Activated CD8-positive, alpha-beta memory T cell treated with anti-CD3 and anti-CD28 coated beads, Interleukin-2, amount 50 U/mL, for 24 hours (primary cell): ENCODE measurements around the gene CGB3.

Experiments
- DNase-seq: peaks from one replicate; pipeline ENCODE4 v3.0.0-alpha.2; 2020; ENCODE audit errors: extremely low read depth

The CGB3 gene

GRCh38 chr19:48988286-48988685 is 35.8 kb downstream of the CGB3 start:
- no peak for DNase-seq

GRCh38 chr19:48987323-48987722 is 36.8 kb downstream of the CGB3 start:
- no peak for DNase-seq

- DNase-seq = no peak
Measured at GRCh38 chr19:48986211-48986610, 37.9 kb downstream of the CGB3 start.

GRCh38 chr19:48985711-48986110 is 38.4 kb downstream of the CGB3 start:
- no peak for DNase-seq

GRCh38 chr19:48982280-48982679 is 41.9 kb downstream of the CGB3 start:
- no peak for DNase-seq

- no peak for DNase-seq
Measured at GRCh38 chr19:48977061-48977460, 47.1 kb downstream of the CGB3 start.

- DNase-seq = no peak
Measured at GRCh38 chr19:48975947-48976847, 47.9 kb downstream of the CGB3 start.
